Endothelial cell of umbilical vein (primary cell): ENCODE measurements around the gene KIAA1549. TPM values are rescaled to one million over a fixed set of nuclear protein-coding genes. Genes with fewer than 3 reads are reported as not detected.

Source experiments
- BruUV-seq: library from RNA; stranded (reverse); fragments of 400-500 nt; replicated peaks from 2 replicates; lab custom pipeline; 2021; lab: Mats Ljungman, UMichigan
- CTCF ChIA-PET: fragments of 300-600, 350-600 bp; sonication (Branson Sonifier 250); formaldehyde crosslinking; loops from one replicate; lab custom pipeline; 2021; ENCODE audit warnings: antibody characterized with exemption, inconsistent platforms; lab: Charles Lee
- POLR2A ChIA-PET: fragments of 300-600, 350-600 bp; sonication (Branson Sonifier 250); formaldehyde crosslinking; loops from one replicate; lab custom pipeline; 2021; ENCODE audit warnings: antibody characterized with exemption, inconsistent platforms; lab: Charles Lee
- DNase-seq: peaks from one replicate; pipeline ENCODE4 v3.0.0-alpha.2; 2011; ENCODE audit warnings: low read depth, low spot score
- FAIRE-seq: peaks from 2 replicates; lab custom pipeline; 2011; peaks lifted over from hg19 to GRCh38; lab: Jason Lieb, UNC
- H2AFZ ChIP-seq: 2 replicates; pipeline ENCODE4 v1.6.0; 2012; ENCODE audit warnings: low read depth, low read length, control low read depth, inconsistent platforms
- H3K27ac ChIP-seq: 2 replicates; pipeline ENCODE4 v1.5.1; 2011; ENCODE audit warnings: low read depth, mild to moderate bottlenecking, control low read depth, low read length, moderate library complexity; ENCODE audit not compliant: insufficient read depth
- H3K27me3 ChIP-seq, 2 experiments: 2 replicates each; pipeline versions ENCODE4 v1.6.0 to v1.6.1; 2011; ENCODE audit warnings: low read length in 2 of 2, mixed read lengths in 1 of 2; ENCODE audit not compliant: control insufficient read depth in 2 of 2, insufficient read depth in 2 of 2
- H3K36me3 ChIP-seq, 2 experiments: 2 replicates in 1 of 2; 3 replicates in 1 of 2; pipeline ENCODE4 v1.5.1; 2011; ENCODE audit warnings: low read length in 2 of 2, mild to moderate bottlenecking in 1 of 2, moderate library complexity in 1 of 2; ENCODE audit not compliant: control insufficient read depth in 2 of 2, insufficient read depth in 2 of 2; ENCODE audit errors: extremely low read depth in 1 of 2
- H3K4me1 ChIP-seq: 3 replicates; pipeline ENCODE4 v1.5.1; 2011; ENCODE audit warnings: mild to moderate bottlenecking, low read length; ENCODE audit not compliant: control insufficient read depth, insufficient read depth; ENCODE audit errors: extremely low read depth
- H3K4me2 ChIP-seq: 2 replicates; pipeline ENCODE4 v1.6.1; 2011; ENCODE audit warnings: low read length, control low read depth, mixed read lengths; ENCODE audit not compliant: insufficient read depth
- H3K4me3 ChIP-seq, 3 experiments: fragments of 200-600 bp in 1 of 3; sonication (generic), shearing (Covaris generic) in 1 of 3; replicated peaks in 1 of 3; 2 replicates each; pipeline ENCODE4 v1.5.1; 2011 to 2016; ENCODE audit warnings: control low read depth in 3 of 3, low read length in 3 of 3, mild to moderate bottlenecking in 2 of 3, inconsistent platforms in 1 of 3, low read depth in 1 of 3, moderate library complexity in 1 of 3; ENCODE audit not compliant: insufficient read depth in 1 of 3
- H3K79me2 ChIP-seq: 2 replicates; pipeline ENCODE4 v1.6.0; 2012; ENCODE audit warnings: low read length, inconsistent platforms; ENCODE audit not compliant: control insufficient read depth, insufficient read depth
- H3K9ac ChIP-seq: replicated peaks from 2 replicates; pipeline ENCODE3; 2011; ENCODE audit warnings: low read length, control low read depth; ENCODE audit not compliant: insufficient read depth; ENCODE audit errors: extremely low read depth
- H3K9me1 ChIP-seq: replicated peaks from 3 replicates; pipeline ENCODE4 v1.6.0; 2011; ENCODE audit warnings: mild to moderate bottlenecking, low read length; ENCODE audit not compliant: control insufficient read depth, insufficient read depth; ENCODE audit errors: extremely low read depth
- H3K9me3 ChIP-seq: replicated peaks from 2 replicates; pipeline ENCODE4 v1.5.1; 2012; ENCODE audit warnings: low read length, inconsistent platforms; ENCODE audit not compliant: control insufficient read depth, insufficient read depth
- H4K20me1 ChIP-seq: replicated peaks from 2 replicates; pipeline ENCODE3; 2011; ENCODE audit warnings: mild to moderate bottlenecking, low read length; ENCODE audit not compliant: control insufficient read depth, insufficient read depth; ENCODE audit errors: extremely low read depth
- EZH2 ChIP-seq: IDR thresholded peaks from 2 replicates; pipeline ENCODE4 v1.6.1; 2012; ENCODE audit warnings: borderline replicate concordance, low read depth, mild to moderate bottlenecking, moderate library complexity, low read length, inconsistent platforms; ENCODE audit not compliant: severe bottlenecking
- GATA2 ChIP-seq: IDR thresholded peaks from 2 replicates; pipeline ENCODE4 v1.7.0; 2011; ENCODE audit warnings: low read depth, mild to moderate bottlenecking, moderate library complexity, mixed read lengths, low read length; ENCODE audit not compliant: insufficient read length, insufficient read depth
- JUN ChIP-seq: IDR thresholded peaks from 2 replicates; pipeline ENCODE4 v1.6.1; 2011; ENCODE audit warnings: borderline replicate concordance, low read depth; ENCODE audit not compliant: insufficient read length, insufficient read depth
- MYC ChIP-seq: IDR thresholded peaks from one replicate; pipeline ENCODE4 v1.6.1; 2011; ENCODE audit warnings: mild to moderate bottlenecking, low read depth, low read length
- POLR2A ChIP-seq: IDR thresholded peaks from 2 replicates; pipeline ENCODE4 v1.6.1; 2012; ENCODE audit warnings: low read depth, mild to moderate bottlenecking, control low read depth, low read length
- dilution Hi-C: fragments of 300-500 bp; cut with MboI; formaldehyde crosslinking; loops from one replicate; pipeline ENCODE4 v1.15.0; 2019; ENCODE audit warnings: low sequenced_read_pairs; ENCODE audit not compliant: extremely low pct_ligation_motif_present
- intact Hi-C: fragments of 100-400 bp; cut with micrococcal nuclease; formaldehyde crosslinking; loops from one replicate; pipeline ENCODE4 v1.10.0; 2022
- polyA plus RNA-seq, 4 experiments: library from polyadenylated mRNA; depleted of rRNA in 3 of 4; stranded (reverse) in 3 of 4; unstranded in 1 of 4; fragments of >200 nt; gene quantifications; 2 replicates each; pipeline versions ENCODE4 v1.2.1 to v1.2.3, GENCODE V29; 2011 to 2012; ENCODE audit warnings: missing spikeins in 1 of 4
- total RNA-seq: library from RNA; stranded (reverse); gene quantifications from 2 replicates; pipeline ENCODE4 v1.2.3, GENCODE V29; 2021
- TF ChIP-seq, protein P1 (sequence below): IDR thresholded peaks from 2 replicates; pipeline ENCODE4 v1.6.1; 2011; ENCODE audit not compliant: insufficient read depth, insufficient read length
- TF ChIP-seq, protein P2 (sequence below), 2 donors: IDR thresholded peaks; 1 replicate in 1 of 2; 2 replicates in 1 of 2; pipeline ENCODE4 v1.5.1; 2011; ENCODE audit warnings: low read length in 2 of 2, mild to moderate bottlenecking in 2 of 2, moderate library complexity in 2 of 2, control low read depth in 1 of 2, inconsistent platforms in 1 of 2, low read depth in 1 of 2; ENCODE audit not compliant: insufficient read depth in 1 of 2; ENCODE audit errors: extremely low read depth in 1 of 2

KIAA1549 gene
- total and polyA plus RNA-seq, 2 donors (not counting 3 experiments of a cell fraction or from before 2014, with no cell fraction given) = 4.6 to 10.9 TPM

DNA sequence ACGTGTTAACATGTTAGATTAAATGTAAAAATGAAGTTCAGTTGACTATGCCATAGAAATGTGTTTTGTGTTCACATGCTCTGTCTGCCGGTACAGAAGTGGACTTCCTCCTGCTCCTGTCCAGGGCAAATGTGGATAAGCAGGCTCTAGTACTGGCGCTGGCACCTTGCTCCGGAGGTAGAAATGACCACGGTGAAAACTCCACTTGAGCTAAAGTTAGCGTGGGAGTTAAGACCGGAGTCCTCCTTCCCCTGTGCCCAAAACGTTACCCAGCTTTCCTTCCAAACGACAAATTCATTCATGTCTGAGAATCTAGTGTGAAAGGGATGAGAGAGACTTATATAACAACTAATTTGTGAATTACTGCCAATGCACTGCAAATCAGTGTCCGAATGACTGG is 148.2 kb downstream of the KIAA1549 start:
- no peak for FAIRE-seq
- dilution Hi-C loops = no loop called here
- Histone ChIP-seq H2AFZ (no peak overlapping the region), H4K20me1 (no peaks in the 10 kb centered on the region), H3K4me1 (peaks cover 8% of the 10 kb centered on the region), H3K79me2 (no peaks in the 10 kb centered on the region), H3K27me3 (no peaks in the 10 kb centered on the region), H3K9me3 (no peaks in the 10 kb centered on the region), H3K9me1 (no peaks in the 10 kb centered on the region), H3K4me3 (no peak overlapping the region), H3K9ac (no peak overlapping the region), H3K36me3 (peaks cover 0 to 2% of the 10 kb centered on the region in 2 experiments), H3K4me2 (no peak overlapping the region), H3K27ac (no peak overlapping the region)
- DNase-seq = no peak
- CTCF ChIA-PET = no interaction called here
- TF ChIP-seq, protein P1, sequence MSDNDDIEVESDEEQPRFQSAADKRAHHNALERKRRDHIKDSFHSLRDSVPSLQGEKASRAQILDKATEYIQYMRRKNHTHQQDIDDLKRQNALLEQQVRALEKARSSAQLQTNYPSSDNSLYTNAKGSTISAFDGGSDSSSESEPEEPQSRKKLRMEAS = no peak
- TF ChIP-seq, protein P2, sequence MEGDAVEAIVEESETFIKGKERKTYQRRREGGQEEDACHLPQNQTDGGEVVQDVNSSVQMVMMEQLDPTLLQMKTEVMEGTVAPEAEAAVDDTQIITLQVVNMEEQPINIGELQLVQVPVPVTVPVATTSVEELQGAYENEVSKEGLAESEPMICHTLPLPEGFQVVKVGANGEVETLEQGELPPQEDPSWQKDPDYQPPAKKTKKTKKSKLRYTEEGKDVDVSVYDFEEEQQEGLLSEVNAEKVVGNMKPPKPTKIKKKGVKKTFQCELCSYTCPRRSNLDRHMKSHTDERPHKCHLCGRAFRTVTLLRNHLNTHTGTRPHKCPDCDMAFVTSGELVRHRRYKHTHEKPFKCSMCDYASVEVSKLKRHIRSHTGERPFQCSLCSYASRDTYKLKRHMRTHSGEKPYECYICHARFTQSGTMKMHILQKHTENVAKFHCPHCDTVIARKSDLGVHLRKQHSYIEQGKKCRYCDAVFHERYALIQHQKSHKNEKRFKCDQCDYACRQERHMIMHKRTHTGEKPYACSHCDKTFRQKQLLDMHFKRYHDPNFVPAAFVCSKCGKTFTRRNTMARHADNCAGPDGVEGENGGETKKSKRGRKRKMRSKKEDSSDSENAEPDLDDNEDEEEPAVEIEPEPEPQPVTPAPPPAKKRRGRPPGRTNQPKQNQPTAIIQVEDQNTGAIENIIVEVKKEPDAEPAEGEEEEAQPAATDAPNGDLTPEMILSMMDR (IDR thresholded peaks at IDR 0.05; ENCODE audit: extremely low read depth in 1 of 2, insufficient read depth in 1 of 2, low read depth in 1 of 2, low read length in 2 of 2) = no peak
- TF ChIP-seq EZH2 = no peak
- TF ChIP-seq JUN = no peak
- TF ChIP-seq GATA2 = no peak
- no peak for TF ChIP-seq MYC
- TF ChIP-seq POLR2A = no peak
- POLR2A ChIA-PET = no interaction called here
- no TSS peak for BruUV-seq
- intact Hi-C loops = no loop called here
